GM12873 (cell line): ENCODE results near the gene ZBTB40.

Source experiments
- TF ChIP-seq, protein P1 (sequence below): IDR thresholded peaks from 2 replicates; pipeline ENCODE4 v1.5.1; 2012; ENCODE audit warnings: low read depth, mild to moderate bottlenecking, moderate library complexity, low read length, control low read depth; ENCODE audit not compliant: insufficient read depth; ENCODE audit errors: missing control alignments

ZBTB40 gene

DNA sequence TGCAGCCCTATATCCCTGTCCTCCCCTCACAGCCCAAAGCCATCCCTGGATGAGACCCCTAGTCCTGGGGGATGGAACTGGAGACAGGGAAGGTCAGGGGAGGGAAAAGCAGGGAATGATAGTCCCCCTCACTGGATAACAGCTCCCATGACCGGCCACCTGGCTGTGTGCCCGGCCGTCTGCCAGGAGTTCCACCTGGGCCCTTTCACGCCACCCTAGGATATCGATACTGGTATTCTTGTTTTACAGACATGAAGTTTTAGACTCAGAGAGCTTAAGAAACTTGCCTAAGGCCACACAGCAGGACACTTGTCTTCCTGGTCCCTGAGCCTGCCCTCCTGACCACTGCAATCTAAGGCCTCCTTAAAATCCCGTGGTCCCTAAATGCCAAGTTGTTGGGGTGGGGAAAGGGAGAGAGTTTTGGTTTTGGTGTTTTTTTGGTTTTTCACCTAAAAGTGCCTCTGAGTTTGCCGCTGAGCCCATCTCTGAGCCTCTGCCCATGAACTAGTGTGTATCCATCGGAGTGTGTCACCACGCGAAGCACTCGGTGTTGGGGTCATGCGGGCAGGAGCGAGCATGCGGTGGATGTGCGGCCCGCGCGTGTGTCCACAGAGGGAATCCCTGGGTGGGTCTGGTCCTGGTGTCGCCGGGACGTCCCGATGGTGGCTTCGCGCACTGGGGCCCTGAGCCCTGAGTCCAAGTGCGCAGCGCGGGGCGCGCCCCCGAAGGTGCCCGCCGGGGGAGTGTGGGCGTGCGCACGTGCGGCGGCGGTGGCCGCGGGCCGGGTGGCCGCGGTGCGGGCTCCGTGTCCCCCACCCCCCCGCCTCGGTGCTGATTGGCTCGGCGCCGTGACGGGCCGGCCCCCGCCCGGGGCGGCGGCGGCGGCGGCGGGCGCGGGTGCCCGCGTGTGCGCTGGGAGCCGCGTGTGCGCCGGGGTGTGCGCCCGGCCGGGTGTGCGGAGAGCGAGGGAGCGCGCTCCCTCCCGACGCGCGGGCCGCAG, 111.2 kb downstream of the ZBTB40 start, which contains the start of gene EPHA8:
Gene EPHA8, plus strand, starts transcription at position 906 of the 1,000 bp plus-strand sequence. CDS start 147 bp downstream, outside the sequence.
- TF ChIP-seq, protein P1, sequence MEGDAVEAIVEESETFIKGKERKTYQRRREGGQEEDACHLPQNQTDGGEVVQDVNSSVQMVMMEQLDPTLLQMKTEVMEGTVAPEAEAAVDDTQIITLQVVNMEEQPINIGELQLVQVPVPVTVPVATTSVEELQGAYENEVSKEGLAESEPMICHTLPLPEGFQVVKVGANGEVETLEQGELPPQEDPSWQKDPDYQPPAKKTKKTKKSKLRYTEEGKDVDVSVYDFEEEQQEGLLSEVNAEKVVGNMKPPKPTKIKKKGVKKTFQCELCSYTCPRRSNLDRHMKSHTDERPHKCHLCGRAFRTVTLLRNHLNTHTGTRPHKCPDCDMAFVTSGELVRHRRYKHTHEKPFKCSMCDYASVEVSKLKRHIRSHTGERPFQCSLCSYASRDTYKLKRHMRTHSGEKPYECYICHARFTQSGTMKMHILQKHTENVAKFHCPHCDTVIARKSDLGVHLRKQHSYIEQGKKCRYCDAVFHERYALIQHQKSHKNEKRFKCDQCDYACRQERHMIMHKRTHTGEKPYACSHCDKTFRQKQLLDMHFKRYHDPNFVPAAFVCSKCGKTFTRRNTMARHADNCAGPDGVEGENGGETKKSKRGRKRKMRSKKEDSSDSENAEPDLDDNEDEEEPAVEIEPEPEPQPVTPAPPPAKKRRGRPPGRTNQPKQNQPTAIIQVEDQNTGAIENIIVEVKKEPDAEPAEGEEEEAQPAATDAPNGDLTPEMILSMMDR = no peak

DNA sequence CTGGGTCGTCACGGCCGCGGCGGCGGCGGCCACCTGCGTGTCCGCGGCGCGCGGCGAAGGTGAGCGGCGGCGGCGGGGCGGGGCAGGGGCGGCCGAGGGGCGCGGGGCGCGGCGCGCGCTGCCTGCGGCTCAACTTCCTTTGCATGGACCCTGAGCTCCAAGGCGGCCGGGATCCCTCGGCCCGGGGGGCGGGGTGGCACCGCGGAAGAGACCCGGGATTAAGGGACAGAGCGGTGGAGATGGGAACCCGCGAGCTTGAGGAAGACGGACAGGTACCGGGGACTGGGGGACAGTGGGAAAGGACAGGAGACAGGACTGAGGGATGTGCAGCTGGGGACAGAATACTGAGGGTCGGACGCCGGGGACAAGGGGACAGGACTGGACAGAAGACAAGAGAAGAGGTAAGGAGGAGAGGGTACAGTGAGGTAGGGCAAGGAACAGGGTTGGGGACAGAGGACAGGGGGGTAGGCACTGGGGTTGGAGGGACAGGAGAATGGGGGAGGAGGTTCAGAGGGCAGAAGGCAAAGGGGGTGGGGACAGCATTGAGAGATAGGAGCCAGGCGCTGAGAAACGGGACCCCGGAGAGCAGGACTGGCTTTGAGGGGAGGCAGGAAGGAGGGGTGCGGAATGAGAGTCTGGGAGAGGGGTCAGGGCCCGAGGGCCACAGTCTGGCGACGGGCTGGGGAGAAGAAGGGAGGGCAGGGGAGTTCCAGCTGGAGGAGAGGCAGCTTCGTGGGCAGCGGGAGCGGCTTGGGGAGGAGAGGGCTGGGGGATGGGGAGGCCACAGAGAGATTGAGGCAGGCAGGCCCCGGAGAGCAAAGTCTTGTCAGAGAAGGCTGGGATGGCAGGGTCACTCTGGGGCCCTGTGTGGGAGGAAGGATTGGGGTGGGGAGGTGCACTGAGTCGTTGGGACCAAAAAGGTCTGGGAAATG, 112.3 kb downstream of the ZBTB40 start:
- TF ChIP-seq, protein P1 = no peak

DNA sequence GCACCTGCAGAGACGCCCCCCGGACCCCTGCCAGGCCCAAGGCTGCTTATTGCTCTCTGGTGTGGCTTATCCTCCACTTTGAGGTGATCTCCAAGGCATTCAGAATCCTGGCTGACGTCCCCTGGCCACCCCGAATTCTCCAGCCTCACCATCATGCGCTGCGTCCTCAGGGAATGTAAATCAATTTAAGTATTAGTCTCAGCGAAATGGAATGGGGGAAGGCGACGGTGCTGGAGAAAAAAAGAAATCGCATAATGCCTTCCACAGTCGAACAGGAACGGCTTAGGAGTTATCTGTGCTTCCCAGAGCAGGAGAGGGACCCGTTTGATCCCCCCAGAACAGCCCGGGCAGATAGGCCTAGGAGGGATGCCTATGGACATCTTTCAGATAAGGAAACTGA, 114.5 kb downstream of the ZBTB40 start:
- TF ChIP-seq, protein P1 = no peak

DNA sequence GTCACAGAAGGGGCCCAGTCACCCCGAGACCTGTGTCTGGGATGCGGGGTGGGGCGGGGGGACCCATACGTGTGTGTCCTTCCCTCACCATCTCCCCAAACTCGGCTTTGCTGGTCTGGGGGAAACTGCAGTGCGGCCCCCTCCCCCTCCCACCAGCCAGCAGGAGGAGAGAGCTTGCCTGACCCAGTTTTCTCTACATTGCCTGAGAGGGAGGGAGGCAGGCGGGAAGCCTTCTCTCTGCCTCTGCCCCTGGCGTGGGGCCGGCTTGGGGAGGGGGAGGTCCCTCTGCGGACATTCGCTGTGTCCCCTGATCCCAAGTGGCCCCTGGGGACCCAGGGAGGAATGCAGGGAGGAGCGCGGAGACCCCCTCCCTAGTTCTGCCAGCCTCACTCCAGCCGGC, 115.5 kb downstream of the ZBTB40 start:
- TF ChIP-seq, protein P1 = no peak

DNA sequence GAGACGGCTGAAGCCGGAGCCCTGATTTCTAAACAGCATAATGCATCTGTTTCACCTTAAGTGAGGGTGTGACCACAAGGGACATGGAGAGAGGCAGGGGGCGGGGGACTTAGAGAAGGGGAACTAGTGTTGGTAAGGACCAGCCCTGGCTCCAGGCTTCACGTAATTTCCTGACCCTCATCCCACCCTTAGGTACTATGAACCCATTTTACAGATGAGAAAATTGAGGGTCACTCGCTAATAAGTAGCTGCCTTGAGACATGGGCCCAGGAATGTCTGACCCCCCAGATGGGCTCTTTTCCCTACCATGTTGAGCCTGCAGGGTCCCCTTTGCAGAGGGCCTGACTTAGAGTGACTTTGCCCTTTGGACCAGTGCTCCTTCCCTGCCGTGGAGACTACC, 116.3 kb downstream of the ZBTB40 start:
- TF ChIP-seq, protein P1 = no peak

DNA sequence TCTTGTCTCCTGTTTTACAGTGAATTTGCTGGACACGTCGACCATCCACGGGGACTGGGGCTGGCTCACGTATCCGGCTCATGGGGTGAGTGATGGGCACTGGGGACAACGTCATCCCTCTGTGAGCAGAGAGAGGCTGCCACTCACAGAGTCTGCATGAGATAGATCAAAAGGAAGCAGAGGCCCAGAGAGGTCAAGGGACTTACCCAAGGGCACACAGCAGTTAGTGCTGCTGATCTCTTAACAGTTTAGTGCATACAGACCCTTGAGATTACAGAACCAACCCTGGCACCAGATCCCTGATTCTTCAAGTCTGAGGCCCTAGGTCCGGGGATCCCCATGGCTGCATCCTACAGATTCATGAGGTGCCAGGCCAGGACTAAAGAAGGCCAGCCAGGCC, 117.6 kb downstream of the ZBTB40 start:
- TF ChIP-seq, protein P1 = no peak

DNA sequence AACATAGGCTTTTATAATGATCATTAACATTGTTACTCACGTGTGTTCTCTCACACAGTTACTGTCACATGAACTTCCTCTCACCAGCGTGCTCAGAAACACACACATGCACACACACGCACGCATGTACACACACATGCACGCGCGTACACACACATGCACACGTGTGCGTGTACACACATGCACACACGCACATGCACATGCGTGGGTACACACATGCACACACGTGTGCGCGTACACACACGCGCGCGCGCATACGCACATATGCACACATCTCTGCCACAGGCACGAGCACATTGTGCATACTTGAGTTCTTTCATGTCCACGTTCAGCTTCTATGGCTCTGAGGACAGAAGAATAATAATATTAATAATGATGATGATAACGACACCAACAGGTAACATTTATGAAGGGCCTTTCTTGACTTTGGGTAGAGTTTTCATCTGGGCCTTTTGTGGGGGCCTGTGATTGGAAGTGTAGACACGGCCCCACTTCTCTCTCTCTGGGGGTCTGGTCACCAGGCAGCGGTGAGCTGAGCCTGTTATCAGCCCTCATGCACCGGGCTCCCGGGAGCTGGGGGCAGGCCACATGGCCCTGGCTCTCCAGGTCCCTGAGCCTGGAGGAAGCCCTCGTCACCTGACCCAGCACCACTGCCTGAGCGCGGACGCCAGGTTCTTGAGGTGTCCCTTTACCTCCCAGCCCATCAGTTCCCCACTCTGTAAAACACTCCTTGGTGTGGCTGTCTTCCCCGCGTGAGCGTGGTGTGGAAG, 118.7 kb downstream of the ZBTB40 start:
- TF ChIP-seq, protein P1 = no peak
